NCI-H510A treated with DMSO at 0.1 percent for 48 hours (cell line): ENCODE results near the gene PRAMEF11.
"Not testable (repeated sequence)": the region's sequence is repeated elsewhere in the genome, so short reads cannot be mapped to it uniquely, and the experiment has no call there.

Source experiments
- DNase-seq: peaks from one replicate; lab custom pipeline; 2025; lab: John Stamatoyannopoulos, UW

Gene PRAMEF11

DNA sequence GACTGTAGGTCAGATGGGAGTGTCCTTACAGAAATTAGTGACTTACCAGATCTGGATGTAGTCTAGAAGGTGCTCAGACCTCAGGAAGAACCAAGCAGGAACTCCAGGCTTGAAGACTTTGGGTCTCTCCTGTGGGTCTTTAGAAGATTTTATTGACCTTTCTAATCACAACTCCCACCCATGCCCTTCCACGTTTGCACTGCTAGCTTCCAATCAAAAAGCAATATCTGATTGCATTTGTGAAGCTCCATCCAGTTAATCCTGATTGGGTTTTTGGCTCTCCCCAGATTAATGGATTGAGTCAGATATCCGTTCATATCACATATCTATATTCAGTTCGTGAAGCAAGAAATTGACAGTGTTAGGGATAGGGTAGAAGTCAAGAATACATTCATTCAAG, at the start of gene PRAMEF11:
TSS of gene PRAMEF11 (minus strand) at position 101 of the 400 bp plus-strand sequence. CDS start 2,621 bp downstream, outside the sequence.
- not testable (repeated sequence) for DNase-seq

DNA sequence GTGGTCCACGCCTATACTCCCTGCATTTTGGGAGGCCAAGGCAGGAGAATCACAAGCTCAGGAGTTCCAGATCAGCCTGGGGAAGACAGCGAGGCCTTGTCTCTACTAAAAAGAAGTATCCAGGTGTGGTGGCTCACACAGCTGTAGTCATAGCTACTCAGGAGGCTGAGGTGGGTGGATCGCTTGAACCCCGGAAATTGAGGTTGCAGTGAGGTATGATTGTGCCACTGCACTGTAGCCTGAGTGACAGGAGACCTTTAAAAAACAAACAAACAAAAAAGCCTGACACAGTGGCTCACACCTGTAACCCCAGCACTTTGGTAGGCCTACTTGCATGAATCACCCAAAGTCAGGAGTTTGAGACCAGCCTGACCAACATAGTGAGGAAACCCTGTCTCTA, 47.2 kb upstream of the PRAMEF11 start:
- not testable (repeated sequence) for DNase-seq

DNA sequence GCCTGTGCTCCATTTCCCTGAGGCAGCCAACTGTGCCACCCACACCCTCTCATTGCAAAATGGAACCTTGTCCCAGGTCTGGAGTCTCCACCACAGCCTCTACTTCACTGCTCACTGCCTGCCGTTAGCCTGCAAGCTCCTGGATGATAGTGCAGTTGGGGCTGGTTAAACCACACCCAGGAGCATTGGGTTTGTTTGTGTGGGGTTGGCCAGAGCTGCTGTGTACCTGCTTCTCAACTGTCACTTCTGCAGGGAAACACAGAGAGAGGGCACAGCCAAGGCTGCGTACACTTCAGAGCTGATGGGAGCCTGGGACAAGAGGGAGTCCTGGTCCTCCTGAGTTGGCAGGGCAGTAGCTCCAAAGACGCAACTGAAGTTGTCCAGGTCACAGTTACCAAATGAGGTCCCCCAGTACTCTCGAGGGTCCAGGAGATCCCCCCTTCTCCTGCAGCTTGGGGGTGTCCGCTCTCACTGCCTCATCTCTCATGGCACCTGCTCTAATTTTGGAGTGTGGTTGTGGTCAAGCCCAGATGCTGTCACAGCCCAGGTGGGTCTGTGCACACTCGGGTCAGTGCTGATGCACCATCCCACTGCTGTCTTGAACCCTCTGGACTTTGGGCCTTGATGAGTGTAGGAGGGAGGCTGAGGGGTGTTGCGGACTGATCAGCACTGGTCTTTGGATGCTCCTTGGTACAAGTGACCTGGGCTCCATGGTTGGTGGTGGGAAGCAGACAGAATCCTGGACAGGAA, 32.1 kb upstream of the PRAMEF11 start:
- DNase-seq: not testable (repeated sequence)

DNA sequence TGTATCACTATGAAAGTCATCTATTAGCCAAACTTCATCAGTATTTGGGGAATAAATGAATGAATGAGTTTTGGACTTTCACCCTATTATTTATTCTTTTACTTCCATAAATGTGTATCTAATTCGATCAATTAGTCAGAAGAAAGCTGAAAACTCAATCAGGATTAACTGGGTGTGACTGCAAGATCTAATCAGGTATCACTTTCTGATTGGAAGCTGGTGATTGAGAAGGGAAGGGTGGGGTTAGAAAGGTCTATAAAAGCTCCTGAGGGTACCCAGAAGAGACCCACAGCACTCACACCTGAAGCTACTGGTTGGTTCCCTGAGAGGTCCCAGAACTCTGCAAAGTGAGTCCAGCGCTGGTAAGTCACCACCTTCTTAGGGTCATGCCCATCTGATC, 25.6 kb upstream of the PRAMEF11 start, which contains the start of gene PRAMEF2:
TSS of gene PRAMEF2 (plus strand) at position 301 of the 400 bp plus-strand sequence. CDS start 1,924 bp downstream, outside the sequence.
- DNase-seq: not testable (repeated sequence)

DNA sequence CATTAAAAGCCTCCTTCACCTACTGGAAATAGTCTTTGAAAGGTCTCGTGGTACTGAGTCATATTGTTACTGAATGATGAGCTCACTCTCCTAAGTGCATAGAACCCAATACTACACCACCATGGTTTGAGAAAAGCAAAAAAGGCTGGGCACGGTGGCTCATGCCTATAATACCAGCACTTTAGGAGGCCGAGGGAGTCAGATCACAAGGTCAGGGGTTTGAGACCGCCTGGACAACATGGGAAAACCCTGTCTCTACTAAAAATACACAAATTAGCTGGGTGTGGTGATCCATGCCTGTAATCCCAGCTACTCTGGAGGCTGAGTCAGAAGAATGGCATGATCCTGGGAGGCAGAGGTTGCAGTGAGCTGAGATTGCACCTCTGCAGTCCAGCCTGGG, 20.6 kb upstream of the PRAMEF11 start:
- DNase-seq: no peak

DNA sequence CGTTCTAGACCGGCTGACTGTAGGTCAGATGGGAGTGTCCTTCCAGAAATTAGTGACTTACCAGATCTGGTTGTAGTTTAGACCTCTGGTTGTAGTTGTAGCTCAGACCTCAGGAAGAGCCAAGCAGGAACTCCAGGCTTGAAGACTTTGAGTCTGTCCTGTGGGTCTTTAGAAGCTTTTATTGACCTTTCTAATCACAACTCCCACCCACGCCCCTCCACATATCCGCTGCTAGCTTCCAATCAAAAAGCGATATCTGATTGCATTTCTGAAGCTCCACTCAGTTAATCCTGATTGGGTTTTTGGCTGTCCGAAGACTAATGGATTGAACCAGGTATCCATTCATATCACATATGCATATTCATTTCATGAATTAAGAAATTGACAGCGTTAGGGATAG, 17.4 kb upstream of the PRAMEF11 start, which contains the start of gene HNRNPCL1:
TSS of gene HNRNPCL1 (minus strand) at position 101 of the 400 bp plus-strand sequence. CDS start 431 bp downstream, outside the sequence.
- DNase-seq: not testable (repeated sequence)

DNA sequence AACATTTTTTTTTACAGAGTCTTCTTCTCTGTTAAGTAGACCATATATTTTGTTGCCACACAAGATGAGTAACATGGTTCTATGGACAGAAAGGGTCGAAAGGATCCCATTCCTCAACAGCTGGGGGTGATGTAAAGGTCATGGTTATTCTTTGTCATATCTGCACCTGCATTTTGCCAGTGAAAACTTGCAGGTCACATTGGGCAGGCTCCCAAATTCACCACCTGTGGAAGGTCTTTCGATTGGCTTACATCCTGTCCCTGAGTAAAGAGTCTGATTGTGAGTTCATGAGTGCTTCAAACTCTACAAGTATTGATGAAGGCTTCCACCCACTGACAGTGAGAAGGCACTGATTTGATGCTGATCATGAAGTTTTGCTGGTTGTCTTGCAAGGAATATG, 2.0 kb upstream of the PRAMEF11 start:
- not testable (repeated sequence) for DNase-seq

DNA sequence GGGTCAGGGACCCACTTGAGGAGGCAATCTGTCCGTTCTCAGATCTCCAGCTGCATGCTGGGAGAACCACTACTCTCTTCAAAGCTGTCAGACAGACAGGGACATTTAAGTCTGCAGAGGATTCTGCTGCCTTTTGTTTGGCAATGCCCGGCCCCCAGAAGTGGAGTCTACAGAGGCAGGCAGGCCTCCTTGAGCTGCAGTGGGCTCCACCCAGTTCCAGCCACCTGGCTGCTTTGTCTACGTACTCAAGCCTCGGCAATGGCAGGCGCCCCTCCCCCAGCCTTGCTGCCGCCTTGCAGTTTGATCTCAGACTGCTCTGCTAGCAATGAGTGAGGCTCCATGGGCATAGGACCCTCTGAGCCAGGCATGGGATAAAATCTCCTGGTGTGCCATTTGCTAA, 12.1 kb downstream of the PRAMEF11 start:
- not testable (repeated sequence) for DNase-seq

DNA sequence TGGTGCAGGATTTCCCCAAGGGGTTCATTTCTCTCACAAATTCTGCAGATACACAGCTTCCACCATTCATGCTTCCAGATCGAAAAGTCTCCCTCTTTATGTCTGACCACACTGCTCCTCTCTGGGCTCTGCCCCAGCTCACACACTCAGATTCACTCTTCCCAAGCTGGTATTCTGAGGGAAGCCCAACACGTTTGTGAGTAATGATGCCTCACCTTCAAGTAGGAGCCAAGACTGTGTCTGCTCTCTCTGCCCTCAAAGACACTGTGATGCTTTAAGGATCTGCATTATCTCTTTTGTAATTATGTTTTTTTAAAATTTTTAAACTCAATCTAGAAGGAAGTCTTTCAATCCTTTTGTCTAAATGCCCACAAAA, 19.8 kb downstream of the PRAMEF11 start:
- DNase-seq: no peak

DNA sequence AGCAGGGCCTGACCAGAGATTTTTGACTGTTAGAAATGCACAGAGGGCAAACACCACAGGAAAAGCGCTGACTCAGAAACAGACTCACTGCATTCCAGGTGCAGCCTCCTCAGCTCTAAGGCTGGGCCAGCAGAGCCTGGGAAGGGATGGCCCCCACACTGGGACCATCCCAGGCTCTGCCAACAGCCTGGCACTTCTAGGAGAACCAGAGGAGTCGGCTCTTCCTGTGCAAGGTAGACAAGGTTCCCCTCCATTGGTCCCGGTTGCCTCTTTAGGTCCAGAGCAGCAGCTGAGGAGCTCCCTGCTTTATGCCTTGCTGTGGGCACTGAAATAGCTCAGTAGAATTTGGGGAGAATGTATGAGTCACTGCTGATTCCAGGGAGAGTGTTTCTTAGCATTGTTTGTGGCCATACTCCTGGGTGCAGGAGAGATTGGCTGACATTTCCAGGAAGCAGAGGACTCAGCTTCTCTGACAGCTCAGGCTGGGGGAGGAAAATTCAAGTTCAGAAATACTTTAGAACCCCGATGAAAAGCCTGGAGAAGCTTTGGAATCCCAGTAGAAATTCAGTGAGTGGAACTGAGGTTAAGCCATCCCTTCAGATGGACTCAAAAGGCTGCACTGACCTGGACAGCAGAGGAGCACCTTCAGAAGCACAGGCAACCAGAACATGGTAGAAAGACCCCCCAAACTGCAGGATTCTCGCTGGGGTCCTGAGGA, 20.4 kb downstream of the PRAMEF11 start:
- DNase-seq: no peak

DNA sequence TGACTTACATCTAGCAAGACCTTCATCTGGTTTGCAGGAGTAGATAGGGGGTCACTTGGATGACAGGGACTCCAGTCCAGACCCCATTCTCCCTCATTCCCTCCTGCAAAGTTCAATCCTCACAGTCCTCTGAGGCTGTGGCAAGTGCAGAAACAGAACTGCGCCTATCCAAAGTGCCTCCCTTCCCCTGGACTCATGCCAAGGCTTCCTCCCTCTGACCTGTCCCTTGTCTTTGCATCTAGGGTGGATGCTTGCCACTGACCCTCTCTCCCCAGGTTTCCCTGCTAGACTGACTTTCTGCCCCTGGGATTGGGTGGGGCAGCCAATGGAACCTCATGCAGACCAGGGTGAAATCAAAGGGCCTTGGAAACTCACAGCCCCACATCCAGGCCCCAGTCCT, 21.3 kb downstream of the PRAMEF11 start:
- no peak for DNase-seq

DNA sequence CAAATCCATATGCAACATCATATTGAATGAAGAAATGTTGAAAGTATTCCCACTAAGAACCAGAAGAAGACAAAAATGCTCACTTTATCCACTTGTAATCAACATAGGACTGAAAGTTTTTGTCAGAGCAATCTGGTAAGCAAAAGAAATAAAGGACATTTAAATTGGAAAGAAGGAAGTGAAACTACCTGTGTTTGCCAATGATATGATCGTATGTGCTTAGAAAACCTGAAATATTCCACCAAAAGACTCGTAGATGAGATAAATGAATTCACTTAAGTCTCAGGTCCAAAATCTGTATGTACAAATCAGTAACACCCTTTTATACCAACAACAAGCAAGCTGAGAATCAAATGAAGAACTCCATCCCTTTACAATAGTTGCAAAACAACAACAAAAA, 31.5 kb downstream of the PRAMEF11 start:
- no peak for DNase-seq

DNA sequence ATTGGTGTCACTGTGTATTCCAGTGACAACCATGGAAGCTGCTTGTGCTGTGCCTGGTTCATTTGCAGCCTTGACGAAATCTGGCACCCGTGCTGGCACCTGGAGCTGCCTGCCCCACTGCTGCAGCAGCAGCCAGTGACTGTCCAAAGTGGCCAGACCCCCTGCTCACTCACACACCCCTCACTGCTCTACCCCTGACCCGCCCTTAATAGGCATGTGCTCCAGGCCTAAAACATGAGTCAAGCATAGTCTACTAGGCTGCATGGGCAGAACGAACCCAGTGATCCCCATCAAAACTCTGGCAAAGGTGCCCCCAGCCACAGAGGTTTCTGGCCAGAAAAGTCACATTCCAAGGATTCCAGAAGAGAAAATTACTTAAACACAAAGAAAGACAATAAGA, 32.3 kb downstream of the PRAMEF11 start:
- no peak for DNase-seq

DNA sequence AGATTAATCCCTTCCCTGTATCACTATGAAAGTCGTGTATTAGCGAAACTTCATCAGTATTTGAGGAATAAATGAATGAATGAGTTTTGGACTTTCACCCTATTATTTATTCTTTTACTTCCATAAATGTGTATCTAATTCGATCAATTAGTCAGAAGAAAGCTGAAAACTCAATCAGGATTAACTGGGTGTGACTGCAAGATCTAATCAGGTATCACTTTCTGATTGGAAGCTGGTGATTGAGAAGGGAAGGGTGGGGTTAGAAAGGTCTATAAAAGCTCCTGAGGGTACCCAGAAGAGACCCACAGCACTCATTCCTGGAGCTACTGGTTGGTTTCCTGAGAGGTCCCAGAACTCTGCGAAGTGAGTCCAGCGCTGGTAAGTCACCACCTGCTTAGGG, 40.1 kb downstream of the PRAMEF11 start, which contains the start of gene PRAMEF1:
TSS of gene PRAMEF1 (plus strand) at position 301 of the 400 bp plus-strand sequence. CDS start 1,831 bp downstream, outside the sequence.
- not testable (repeated sequence) for DNase-seq

DNA sequence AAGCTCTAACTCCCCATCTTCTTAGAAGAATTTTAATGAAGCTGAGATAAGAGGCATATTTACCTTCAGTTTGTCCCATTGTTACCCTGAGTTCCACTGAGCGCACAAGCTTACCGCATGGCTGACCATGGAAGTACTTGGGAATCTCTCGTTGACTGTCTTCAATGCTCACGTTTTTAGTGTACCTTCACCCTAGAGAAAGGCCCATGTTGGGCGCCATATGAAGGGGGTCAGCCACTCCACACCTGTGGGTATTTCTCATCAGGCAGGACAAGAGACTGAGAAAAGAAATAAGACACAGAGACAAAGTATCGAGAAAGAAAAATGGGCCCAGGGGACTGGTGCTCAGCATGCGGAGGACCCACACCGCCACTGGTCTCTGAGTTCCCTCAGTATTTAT, 46.5 kb downstream of the PRAMEF11 start:
- DNase-seq: not testable (repeated sequence)

DNA sequence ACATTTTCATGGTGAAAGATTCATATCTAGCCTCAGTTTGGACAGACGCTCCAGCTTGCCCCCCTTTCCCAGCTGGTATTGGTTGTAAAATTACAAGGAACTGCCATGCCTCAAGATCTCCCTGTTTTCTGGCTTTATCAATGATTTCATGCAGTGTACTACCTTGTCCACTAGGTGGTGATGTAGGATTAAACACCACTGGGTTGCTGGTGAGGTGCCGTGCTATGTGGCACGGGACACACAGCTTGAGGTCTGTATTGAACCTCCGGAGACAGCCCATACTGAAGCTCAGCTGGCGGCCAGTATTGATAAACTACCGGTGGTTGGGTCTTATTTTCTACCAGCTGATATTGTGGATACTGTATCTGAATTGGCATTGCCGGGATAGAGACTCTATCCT, 47.4 kb downstream of the PRAMEF11 start:
- DNase-seq: not testable (repeated sequence)

DNA sequence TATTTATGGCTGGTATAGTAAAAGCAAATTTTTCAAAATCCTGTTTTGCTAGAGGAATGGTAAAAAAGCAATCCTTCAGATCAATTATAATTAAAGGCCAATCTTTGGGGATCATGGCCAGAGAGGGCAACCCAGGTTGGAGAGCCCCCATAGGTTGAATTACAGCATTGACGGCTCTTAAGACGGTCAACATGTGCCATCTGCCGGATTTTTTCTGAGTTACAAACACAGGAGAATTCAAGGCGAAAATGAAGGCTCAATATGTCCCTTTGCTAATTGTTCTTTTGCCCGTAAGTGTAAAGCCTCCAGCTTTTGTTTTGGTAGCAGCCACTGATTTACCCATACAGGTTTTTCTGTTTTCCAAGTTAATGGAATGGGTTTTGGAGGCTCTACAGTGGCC, 49.7 kb downstream of the PRAMEF11 start:
- DNase-seq: not testable (repeated sequence)

DNA sequence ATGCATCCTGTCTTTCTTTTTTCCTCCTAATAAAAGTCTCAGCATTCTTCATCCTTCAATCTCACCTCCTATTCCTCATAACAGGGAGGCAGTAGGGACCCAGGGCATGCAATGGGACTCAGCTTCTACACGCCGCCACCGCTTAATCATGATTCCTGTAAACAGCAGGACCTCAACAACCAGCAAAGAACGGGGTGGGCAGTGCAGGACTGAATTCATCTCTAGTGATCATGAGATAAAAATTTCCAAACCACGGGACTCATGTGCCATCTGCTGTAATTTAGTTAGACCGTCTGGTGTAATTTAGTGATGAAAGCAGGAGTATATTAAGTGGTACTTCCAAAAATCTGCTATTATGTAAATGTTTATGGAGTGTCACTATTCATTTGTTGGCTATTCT, 52.3 kb downstream of the PRAMEF11 start:
- DNase-seq: no peak

DNA sequence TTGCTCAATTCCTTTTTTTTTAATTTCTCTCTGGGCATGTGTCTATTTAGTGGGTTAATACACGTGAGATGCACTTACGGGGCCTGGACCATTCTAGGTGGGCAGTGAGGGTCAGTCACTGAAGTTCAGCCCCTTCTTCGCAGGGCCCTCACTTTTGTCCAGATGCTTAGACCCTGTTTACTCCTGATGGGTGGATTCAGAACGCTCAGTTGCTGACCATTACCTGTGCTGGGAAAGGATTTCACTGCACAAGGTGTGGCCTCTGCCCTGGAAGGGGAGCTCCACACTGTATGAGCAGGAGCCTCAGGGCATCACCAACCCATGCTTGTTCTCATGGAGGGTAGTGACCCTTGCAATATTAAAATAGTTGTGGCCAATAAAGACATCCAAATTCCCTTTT, 53.1 kb downstream of the PRAMEF11 start:
- DNase-seq: no peak

DNA sequence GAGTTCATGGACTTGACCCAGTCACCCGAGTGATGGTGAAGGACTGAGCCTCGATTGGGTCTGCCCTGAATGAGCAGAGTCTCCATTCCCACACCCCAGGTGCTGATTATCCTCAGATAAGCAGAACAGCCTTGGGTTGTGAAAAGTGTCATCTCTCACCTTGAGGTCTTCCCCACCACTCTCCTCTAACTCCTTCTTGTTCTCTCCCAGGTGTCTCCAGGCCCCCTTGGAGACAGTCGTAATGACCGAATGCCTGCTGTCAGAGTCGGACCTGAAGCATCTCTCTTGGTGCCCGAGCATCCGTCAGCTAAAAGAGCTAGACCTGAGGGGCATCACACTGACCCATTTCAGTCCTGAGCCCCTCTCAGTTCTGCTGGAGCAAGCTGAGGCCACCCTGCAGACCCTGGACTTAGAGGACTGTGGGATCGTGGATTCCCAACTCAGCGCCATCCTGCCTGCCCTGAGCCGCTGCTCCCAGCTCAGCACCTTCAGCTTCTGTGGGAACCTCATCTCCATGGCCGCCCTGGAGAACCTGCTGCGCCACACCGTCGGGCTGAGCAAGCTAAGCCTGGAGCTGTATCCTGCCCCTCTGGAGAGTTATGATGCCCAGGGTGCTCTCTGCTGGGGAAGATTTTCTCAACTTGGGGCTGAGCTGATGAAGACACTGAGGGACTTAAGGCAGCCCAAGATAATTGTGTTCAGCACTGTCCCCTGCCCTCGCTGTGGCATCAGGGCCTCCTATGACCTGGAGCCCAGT, 54.2 kb downstream of the PRAMEF11 start:
- DNase-seq: no peak

DNA sequence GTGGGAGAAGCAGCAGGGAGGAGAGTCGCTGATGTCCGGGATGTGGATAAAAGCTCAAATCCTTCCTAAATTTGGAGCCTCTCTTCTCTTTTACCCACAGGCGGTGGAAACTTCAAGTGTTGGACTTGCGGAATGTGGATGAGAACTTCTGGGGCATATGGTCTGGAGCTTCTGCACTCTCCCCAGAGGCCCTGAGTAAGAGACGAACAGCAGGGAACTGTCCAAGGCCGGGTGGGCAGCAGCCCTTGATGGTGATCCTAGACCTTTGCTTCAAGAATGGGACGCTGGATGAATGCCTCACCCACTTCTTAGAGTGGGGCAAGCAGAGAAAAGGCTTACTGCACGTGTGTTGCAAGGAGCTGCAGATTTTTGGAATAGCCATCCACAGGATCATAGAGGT, 55.8 kb downstream of the PRAMEF11 start:
- no peak for DNase-seq

DNA sequence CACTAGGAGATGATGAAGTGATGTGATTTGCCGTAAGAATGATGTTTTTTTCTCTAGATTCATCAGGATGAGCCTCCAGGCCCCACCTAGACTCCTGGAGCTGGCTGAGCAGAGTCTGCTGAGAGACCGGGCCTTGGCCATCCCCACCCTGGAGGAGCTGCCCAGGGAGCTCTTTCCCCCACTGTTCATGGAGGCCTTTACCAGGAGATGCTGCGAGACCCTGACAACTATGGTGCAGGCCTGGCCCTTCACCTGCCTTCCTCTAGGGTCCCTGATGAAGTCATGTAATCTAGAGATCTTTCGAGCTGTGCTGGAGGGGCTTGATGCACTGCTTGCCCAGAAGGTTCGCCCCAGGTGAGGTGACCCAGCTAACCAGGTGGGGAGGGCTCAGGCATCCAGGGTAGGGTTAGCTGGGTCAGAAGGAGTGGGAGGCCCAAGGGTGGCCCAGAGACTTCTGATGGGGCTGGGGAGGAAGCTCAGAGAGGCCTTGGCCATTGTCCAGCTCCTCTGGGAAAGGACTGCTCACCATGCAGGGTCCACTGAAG, 56.3 kb downstream of the PRAMEF11 start:
- DNase-seq: no peak
